NT2/D1 (cell line): Measurements from ENCODE around the gene CACNA1S.

Experiments used
- SUZ12 ChIP-seq: IDR thresholded peaks from 2 replicates; pipeline ENCODE4 v1.6.1; 2011; ENCODE audit not compliant: insufficient read length, insufficient read depth; ENCODE audit errors: extremely low read depth
- YY1 ChIP-seq: IDR thresholded peaks from 2 replicates; pipeline ENCODE4 v1.6.1; 2011; ENCODE audit not compliant: insufficient read length, insufficient read depth
- ZNF274 ChIP-seq: IDR thresholded peaks from 2 replicates; pipeline ENCODE4 v1.6.1; 2011; ENCODE audit warnings: mild to moderate bottlenecking, low read depth, low read length

GRCh38 chr1:201140941-201141260 is 28.7 kb upstream of the CACNA1S start:
- TF ChIP-seq SUZ12 (no peak), ZNF274 (no peak), YY1 (no peak)
